MM.1S (cell line): ENCODE data around the gene GFPT2.
A peak's percentile ranks its signal among the peaks of the same experiment; 100 is the strongest.

Source experiments
- DNase-seq: peaks from one replicate; pipeline ENCODE4 v3.0.0-alpha.2; 2015
- H2AFZ ChIP-seq: fragments of 300-600 bp; sonication (generic); 2 replicates; pipeline ENCODE4 v1.6.0; 2016; ENCODE audit warnings: antibody characterized with exemption, low read length
- H3F3A ChIP-seq: fragments of 300-600 bp; sonication (generic); 2 replicates; pipeline ENCODE4 v1.6.1; 2016; ENCODE audit warnings: mild to moderate bottlenecking, antibody characterized with exemption, low read length, moderate library complexity, mixed read lengths; ENCODE audit not compliant: insufficient read depth
- H3K27ac ChIP-seq: fragments of 300-600 bp; sonication (generic); 2 replicates; pipeline ENCODE4 v1.5.1; 2016; ENCODE audit warnings: mild to moderate bottlenecking, low read length
- H3K27me3 ChIP-seq: fragments of 300-600 bp; sonication (generic); replicated peaks from 2 replicates; pipeline ENCODE4 v1.6.0; 2016; ENCODE audit warnings: low read length; ENCODE audit not compliant: insufficient read depth
- H3K36me3 ChIP-seq: fragments of 300-600 bp; sonication (generic); replicated peaks from 2 replicates; pipeline ENCODE4 v1.6.1; 2016; ENCODE audit warnings: mild to moderate bottlenecking, low read length, mixed read lengths; ENCODE audit not compliant: insufficient read depth
- H3K4me1 ChIP-seq: fragments of 300-600 bp; sonication (generic); 2 replicates; pipeline ENCODE4 v1.6.1; 2016; ENCODE audit warnings: low read length, mixed read lengths
- H3K4me2 ChIP-seq: fragments of 300-600 bp; sonication (generic); 2 replicates; pipeline ENCODE4 v1.6.0; 2016; ENCODE audit warnings: low read depth, low read length
- H3K4me3 ChIP-seq: fragments of 300-600 bp; sonication (generic); 2 replicates; pipeline ENCODE4 v1.5.1; 2016; ENCODE audit warnings: low read length, mixed read lengths
- H3K79me2 ChIP-seq: fragments of 300-600 bp; sonication (generic); 2 replicates; pipeline ENCODE4 v1.6.1; 2016; ENCODE audit warnings: mixed run types, low read length, mixed read lengths
- H3K9ac ChIP-seq: fragments of 300-600 bp; sonication (generic); 2 replicates; pipeline ENCODE4 v1.6.1; 2016; ENCODE audit warnings: low read length, mixed read lengths
- H3K9me2 ChIP-seq: fragments of 300-600 bp; sonication (generic); replicated peaks from 2 replicates; pipeline ENCODE4 v1.6.1; 2016; ENCODE audit warnings: mild to moderate bottlenecking, low read length, mixed read lengths; ENCODE audit not compliant: insufficient read depth
- H3K9me3 ChIP-seq: fragments of 300-600 bp; sonication (generic); replicated peaks from 2 replicates; pipeline ENCODE4 v1.6.1; 2016; ENCODE audit warnings: mild to moderate bottlenecking, low read length, mixed read lengths; ENCODE audit not compliant: insufficient read depth
- H4K20me1 ChIP-seq: fragments of 300-600 bp; sonication (generic); 2 replicates; pipeline ENCODE4 v1.6.1; 2016; ENCODE audit warnings: mild to moderate bottlenecking, low read length, moderate library complexity, mixed read lengths; ENCODE audit not compliant: insufficient read depth
- EZH2 ChIP-seq: fragments of 300-600 bp; sonication (generic); optimal IDR thresholded peaks from 2 replicates; pipeline ENCODE3; 2017; ENCODE audit warnings: low read depth, mild to moderate bottlenecking, antibody characterized with exemption, low read length, mixed read lengths
- EZH2phosphoT487 ChIP-seq: fragments of 300-600 bp; sonication (generic); IDR thresholded peaks from 2 replicates; pipeline ENCODE4 v1.6.1; 2018; ENCODE audit warnings: antibody characterized with exemption, low read length
- TF ChIP-seq, protein P1 (sequence below): fragments of 300-600 bp; sonication (generic); IDR thresholded peaks from 2 replicates; pipeline ENCODE4 v1.5.1; 2016; ENCODE audit warnings: antibody characterized with exemption, low read length, mixed read lengths

Gene GFPT2

DNA sequence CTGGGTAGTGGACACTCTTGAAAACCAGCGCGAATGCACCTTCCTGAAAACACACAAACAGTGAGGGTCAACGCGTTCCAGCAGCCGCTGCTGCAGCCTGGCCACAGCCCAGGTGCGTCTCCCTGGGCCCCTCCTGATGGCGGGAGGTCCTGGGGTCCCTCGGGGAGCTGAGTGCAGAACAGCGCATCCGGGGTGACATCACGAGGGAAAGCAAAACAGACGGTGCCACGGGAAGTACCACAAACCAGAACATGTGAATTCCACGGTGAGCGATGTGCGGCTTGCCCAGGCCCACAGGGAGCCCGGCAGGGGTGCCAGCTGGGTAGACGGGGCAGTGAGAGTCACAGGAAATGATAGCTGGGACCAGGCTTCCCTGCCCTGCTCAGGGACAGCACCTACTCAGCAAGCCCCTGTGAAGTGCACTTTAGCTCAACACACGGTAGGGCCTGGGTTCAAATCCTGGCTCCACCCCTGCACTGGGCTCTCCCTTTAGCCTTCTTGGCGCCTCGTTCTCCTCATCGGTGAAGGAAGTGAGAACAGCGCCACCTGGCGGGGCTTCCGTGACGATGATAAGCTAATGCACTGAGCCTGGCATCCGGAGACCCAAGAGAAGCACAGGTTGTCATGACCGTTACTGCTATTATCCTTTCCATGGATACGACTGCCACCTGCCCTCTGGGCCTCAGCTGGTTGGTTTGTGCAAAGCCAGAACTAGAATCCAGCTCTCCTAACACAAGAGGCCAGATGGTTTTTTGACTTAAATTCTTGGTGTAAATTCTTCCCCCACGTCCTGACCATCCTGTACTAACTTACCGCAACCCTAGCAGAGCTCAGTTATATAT lies 24.6 kb downstream of the GFPT2 start:
- no peaks in the 10 kb centered on the region for H3K9me2 ChIP-seq
- H3K9ac ChIP-seq = no peak overlapping the region
- DNase-seq = peak; percentile 79
- H3F3A ChIP-seq = no peaks in the 10 kb centered on the region
- H3K79me2 ChIP-seq = no peaks in the 10 kb centered on the region
- TF ChIP-seq EZH2 = no peak
- TF ChIP-seq EZH2phosphoT487 = no peak
- TF ChIP-seq, protein P1, sequence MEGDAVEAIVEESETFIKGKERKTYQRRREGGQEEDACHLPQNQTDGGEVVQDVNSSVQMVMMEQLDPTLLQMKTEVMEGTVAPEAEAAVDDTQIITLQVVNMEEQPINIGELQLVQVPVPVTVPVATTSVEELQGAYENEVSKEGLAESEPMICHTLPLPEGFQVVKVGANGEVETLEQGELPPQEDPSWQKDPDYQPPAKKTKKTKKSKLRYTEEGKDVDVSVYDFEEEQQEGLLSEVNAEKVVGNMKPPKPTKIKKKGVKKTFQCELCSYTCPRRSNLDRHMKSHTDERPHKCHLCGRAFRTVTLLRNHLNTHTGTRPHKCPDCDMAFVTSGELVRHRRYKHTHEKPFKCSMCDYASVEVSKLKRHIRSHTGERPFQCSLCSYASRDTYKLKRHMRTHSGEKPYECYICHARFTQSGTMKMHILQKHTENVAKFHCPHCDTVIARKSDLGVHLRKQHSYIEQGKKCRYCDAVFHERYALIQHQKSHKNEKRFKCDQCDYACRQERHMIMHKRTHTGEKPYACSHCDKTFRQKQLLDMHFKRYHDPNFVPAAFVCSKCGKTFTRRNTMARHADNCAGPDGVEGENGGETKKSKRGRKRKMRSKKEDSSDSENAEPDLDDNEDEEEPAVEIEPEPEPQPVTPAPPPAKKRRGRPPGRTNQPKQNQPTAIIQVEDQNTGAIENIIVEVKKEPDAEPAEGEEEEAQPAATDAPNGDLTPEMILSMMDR = peak; percentile 80
- no peak overlapping the region for H3K4me3 ChIP-seq
- no peaks in the 10 kb centered on the region for H3K36me3 ChIP-seq
- no peaks in the 10 kb centered on the region for H3K9me3 ChIP-seq
- no peaks in the 10 kb centered on the region for H4K20me1 ChIP-seq
- no peak overlapping the region for H3K27ac ChIP-seq
- no peak overlapping the region; the same call in 1 of the 2 replicates for H2AFZ ChIP-seq
- peak overlapping the region; percentile 23; the same call in 1 of the 2 replicates for H3K4me2 ChIP-seq
- H3K27me3 ChIP-seq = peaks cover 59% of the 10 kb centered on the region
- no peaks in the 10 kb centered on the region for H3K4me1 ChIP-seq

DNA sequence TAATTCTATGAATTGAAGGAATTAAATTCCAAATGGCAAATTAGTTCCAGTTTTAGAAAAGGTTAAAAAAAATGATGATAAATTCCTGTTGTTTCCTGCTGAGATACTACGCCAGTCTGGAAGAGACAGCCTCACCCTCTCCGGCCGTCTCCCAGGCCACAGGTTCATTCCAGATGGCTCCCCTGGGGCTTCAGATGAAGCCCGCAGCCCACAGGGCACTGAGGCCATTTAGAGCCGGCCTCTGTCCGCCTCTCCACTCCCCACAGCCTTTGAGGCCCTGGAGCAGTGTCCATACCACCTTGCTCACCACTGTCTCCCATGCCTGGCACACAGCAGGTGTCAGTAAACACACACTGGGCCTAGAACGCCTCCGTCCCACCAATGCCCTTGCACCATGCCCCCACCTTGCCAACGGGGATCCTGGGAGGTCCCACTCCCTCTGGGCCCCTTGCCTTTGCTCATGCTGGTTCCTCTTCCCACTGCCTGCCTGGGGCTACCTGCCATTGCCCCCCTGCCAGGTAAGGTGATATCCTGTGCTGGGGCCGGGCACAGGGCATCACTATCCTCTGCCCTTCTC lies 26.1 kb downstream of the GFPT2 start:
- no peak overlapping the region for H3K27ac ChIP-seq
- H3K9me2 ChIP-seq = no peaks in the 10 kb centered on the region
- no peaks in the 10 kb centered on the region for H3K9me3 ChIP-seq
- H3K27me3 ChIP-seq = peaks cover 70% of the 10 kb centered on the region
- H3K4me1 ChIP-seq = no peaks in the 10 kb centered on the region
- no peaks in the 10 kb centered on the region for H3K36me3 ChIP-seq
- no peak overlapping the region for H3K9ac ChIP-seq
- H3F3A ChIP-seq = no peaks in the 10 kb centered on the region
- no peaks in the 10 kb centered on the region for H3K79me2 ChIP-seq
- no peak for DNase-seq
- H2AFZ ChIP-seq = no peak overlapping the region
- no peaks in the 10 kb centered on the region for H4K20me1 ChIP-seq
- H3K4me3 ChIP-seq = no peak overlapping the region
- TF ChIP-seq EZH2 (no peak), EZH2phosphoT487 (no peak)
- TF ChIP-seq, protein P1 = no peak
- H3K4me2 ChIP-seq = no peak overlapping the region

DNA sequence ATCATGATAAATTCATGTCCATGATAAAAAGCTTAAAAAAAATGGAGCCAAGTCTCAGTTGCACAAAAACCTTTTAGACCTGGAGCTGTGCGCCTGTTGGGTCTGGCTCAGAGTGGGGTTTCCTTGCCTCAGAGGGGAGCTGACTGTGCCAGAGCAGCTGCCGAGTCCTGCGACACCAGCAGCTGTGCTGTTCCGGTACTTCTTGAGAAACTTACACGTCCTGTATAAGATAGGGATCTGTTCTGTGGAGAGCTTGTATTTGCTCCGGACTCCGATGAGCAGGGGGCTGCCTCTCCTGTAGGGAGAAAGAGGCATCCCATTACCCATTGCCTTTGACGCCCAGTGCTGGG lies 28.6 kb downstream of the GFPT2 start:
- H3K9me2 ChIP-seq = no peaks in the 10 kb centered on the region
- no peak overlapping the region for H3K27ac ChIP-seq
- no peak overlapping the region for H3K4me2 ChIP-seq
- no peaks in the 10 kb centered on the region for H3K9me3 ChIP-seq
- TF ChIP-seq EZH2 (no peak), EZH2phosphoT487 (no peak)
- TF ChIP-seq, protein P1 = no peak
- no peaks in the 10 kb centered on the region for H3F3A ChIP-seq
- H3K79me2 ChIP-seq = no peaks in the 10 kb centered on the region
- no peaks in the 10 kb centered on the region for H3K4me1 ChIP-seq
- no peak overlapping the region for H3K4me3 ChIP-seq
- no peak overlapping the region for H3K9ac ChIP-seq
- H3K27me3 ChIP-seq = peaks cover 80% of the 10 kb centered on the region
- DNase-seq = no peak
- H2AFZ ChIP-seq = no peak overlapping the region
- H4K20me1 ChIP-seq = no peaks in the 10 kb centered on the region
- no peaks in the 10 kb centered on the region for H3K36me3 ChIP-seq
